Breast epithelium (tissue), 4 donors: ENCODE results near the gene BACE1. TPM values are rescaled to one million over a fixed set of nuclear protein-coding genes. Genes with fewer than 3 reads are reported as not detected.

Source experiments
- DNase-seq, 2 donors: peaks; one replicate each; pipeline ENCODE4 v3.0.0-alpha.2; 2019; ENCODE audit warnings: low spot score in 2 of 2
- H3K27ac ChIP-seq, 2 donors: fragments of 200-600 bp; sonication (generic) in 1 of 2; one replicate each; pipeline ENCODE4 v1.5.1; 2016 to 2019; ENCODE audit warnings: mild to moderate bottlenecking in 1 of 2
- H3K27me3 ChIP-seq, 2 donors: fragments of 200-600 bp; sonication (generic) in 1 of 2; one replicate each; pipeline versions ENCODE4 v1.5.1 to v1.6.0; 2017 to 2019; ENCODE audit warnings: control low read depth in 1 of 2, mild to moderate bottlenecking in 1 of 2
- H3K36me3 ChIP-seq: fragments of 200-600 bp; one replicate; pipeline ENCODE4 v1.5.1; 2019
- H3K4me1 ChIP-seq, 2 donors: fragments of 200-600 bp; sonication (generic); one replicate each; pipeline ENCODE4 v1.5.1; 2016 to 2019; ENCODE audit warnings: control low read depth in 1 of 2
- H3K4me3 ChIP-seq, 3 donors: fragments of 200-600 bp; sonication (generic); 1 replicate in 2 of 3; 2 replicates in 1 of 3; pipeline ENCODE4 v1.5.1; 2016 to 2019; ENCODE audit warnings: mild to moderate bottlenecking in 3 of 3, moderate library complexity in 2 of 3
- H3K9me3 ChIP-seq, 2 donors: fragments of 200-600 bp; sonication (generic) in 1 of 2; one replicate each; pipeline ENCODE4 v1.5.1; 2016 to 2019; ENCODE audit warnings: control low read depth in 1 of 2
- POLR2A ChIP-seq: fragments of 450-650 bp; IDR thresholded peaks from one replicate; pipeline ENCODE4 v1.6.1; 2016; ENCODE audit warnings: antibody characterized with exemption, mild to moderate bottlenecking, moderate library complexity
- POLR2AphosphoS5 ChIP-seq, 3 donors: sonication (generic); formaldehyde crosslinking; IDR thresholded peaks; one replicate each; pipeline ENCODE4 v1.6.1; 2017; ENCODE audit warnings: antibody characterized with exemption in 3 of 3
- intact Hi-C: fragments of 100-400 bp; cut with DNase I; formaldehyde crosslinking; loops from one replicate; pipeline ENCODE4 v1.15.1; 2023; ENCODE audit warnings: low total_unique reads
- total RNA-seq, 3 donors: library from RNA; depleted of rRNA; stranded (reverse); fragments of >200 nt; gene quantifications; one replicate each; pipeline ENCODE4 v1.1.0, GENCODE V29; 2016
- TF ChIP-seq, protein P1 (sequence below), 3 donors: fragments of 450-650 bp; IDR thresholded peaks; one replicate each; pipeline ENCODE4 v1.5.1; 2016 to 2017; ENCODE audit warnings: antibody characterized with exemption in 3 of 3, mild to moderate bottlenecking in 3 of 3, moderate library complexity in 3 of 3

BACE1 gene
- total RNA-seq, 3 donors from 2014 or later = 17.4 to 26.9 (median 17.9) TPM

DNA sequence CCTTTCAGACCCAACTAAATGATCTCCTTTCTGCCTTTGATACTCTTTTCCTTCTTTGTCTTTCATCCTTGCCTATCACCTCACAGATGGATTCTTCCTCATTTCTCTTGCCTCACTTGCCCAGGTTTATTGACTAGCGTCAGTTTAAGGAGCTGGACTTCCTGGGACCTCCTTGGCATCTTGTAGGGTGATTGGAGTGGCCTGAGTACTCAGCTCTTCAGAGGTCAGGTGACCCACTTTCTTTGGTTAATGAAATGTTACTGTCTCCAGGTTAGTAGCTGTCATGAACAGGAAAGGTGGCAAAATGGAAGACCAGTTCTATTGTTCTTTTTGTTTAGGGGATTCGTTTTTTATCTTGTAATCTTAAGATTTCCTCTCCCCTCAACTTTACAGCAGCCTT, 29.5 kb downstream of the BACE1 start:
- Histone ChIP-seq H3K27ac (no peak overlapping the region), H3K4me1 (no peaks in the 10 kb centered on the region), H3K9me3 (no peaks in the 10 kb centered on the region), H3K36me3 (peaks cover 11% of the 10 kb centered on the region), H3K4me3 (no peak overlapping the region), H3K27me3 (no peaks in the 10 kb centered on the region)
- intact Hi-C loops = no loop called here
- DNase-seq = no peak
- TF ChIP-seq, protein P1, sequence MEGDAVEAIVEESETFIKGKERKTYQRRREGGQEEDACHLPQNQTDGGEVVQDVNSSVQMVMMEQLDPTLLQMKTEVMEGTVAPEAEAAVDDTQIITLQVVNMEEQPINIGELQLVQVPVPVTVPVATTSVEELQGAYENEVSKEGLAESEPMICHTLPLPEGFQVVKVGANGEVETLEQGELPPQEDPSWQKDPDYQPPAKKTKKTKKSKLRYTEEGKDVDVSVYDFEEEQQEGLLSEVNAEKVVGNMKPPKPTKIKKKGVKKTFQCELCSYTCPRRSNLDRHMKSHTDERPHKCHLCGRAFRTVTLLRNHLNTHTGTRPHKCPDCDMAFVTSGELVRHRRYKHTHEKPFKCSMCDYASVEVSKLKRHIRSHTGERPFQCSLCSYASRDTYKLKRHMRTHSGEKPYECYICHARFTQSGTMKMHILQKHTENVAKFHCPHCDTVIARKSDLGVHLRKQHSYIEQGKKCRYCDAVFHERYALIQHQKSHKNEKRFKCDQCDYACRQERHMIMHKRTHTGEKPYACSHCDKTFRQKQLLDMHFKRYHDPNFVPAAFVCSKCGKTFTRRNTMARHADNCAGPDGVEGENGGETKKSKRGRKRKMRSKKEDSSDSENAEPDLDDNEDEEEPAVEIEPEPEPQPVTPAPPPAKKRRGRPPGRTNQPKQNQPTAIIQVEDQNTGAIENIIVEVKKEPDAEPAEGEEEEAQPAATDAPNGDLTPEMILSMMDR (IDR thresholded peaks at IDR 0.05) = no peak
- TF ChIP-seq POLR2A (no peak), POLR2AphosphoS5 (IDR thresholded peaks at IDR 0.05) (no peak)

DNA sequence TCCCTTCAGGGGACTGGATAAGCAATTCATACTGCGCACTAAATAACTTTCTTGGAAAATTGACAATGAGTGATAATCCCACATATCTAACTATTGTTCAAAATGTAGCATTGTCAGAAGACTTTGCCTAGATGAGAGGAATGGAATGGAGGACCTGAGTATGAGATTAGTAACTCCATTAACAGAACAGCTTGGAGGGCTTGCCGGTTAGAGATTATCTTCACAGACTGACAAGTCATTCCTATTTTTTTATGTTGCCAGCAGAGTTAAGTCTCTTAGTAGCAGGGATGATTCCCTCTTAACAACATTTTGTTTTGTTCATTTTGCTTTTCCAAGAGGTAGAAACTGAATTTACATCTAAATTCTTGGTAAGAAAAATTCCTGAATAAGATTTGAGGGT, 32.0 kb downstream of the BACE1 start:
- no peaks in the 10 kb centered on the region for H3K4me1 ChIP-seq
- no peak overlapping the region for H3K27ac ChIP-seq
- no peak for DNase-seq
- H3K9me3 ChIP-seq = no peaks in the 10 kb centered on the region
- H3K36me3 ChIP-seq = peaks cover 4% of the 10 kb centered on the region
- intact Hi-C loops = no loop called here
- TF ChIP-seq, protein P1 (IDR thresholded peaks at IDR 0.05) = no peak
- TF ChIP-seq POLR2AphosphoS5 (IDR thresholded peaks at IDR 0.05) = no peak
- TF ChIP-seq POLR2A = no peak
- H3K27me3 ChIP-seq = no peaks in the 10 kb centered on the region
- H3K4me3 ChIP-seq = no peak overlapping the region

DNA sequence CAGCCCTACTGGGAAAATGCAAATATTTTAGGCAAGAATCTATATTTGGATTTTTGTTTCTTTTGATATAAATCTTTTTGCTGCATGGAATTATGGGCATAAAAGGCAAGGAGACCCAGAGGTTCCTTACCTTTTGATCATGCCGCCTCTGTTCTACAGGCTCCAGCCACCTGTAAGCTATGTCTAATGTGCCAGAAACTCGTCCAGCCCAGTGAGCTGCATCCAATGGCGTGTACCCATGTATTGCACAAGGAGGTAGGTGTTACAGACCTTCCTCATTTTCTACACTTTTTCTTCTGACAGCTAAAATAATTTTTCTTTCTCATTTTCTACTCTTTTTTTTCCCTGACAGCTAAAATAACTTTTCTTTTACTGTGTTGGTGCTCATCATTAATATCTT, 33.1 kb downstream of the BACE1 start:
- Histone ChIP-seq H3K9me3 (no peaks in the 10 kb centered on the region), H3K4me3 (no peak overlapping the region), H3K27ac (no peak overlapping the region), H3K36me3 (peaks cover 4% of the 10 kb centered on the region), H3K27me3 (no peaks in the 10 kb centered on the region), H3K4me1 (no peaks in the 10 kb centered on the region)
- intact Hi-C loops = no loop called here
- DNase-seq = no peak
- no peak for TF ChIP-seq POLR2A
- TF ChIP-seq, protein P1 (IDR thresholded peaks at IDR 0.05) = no peak
- TF ChIP-seq POLR2AphosphoS5 (IDR thresholded peaks at IDR 0.05) = no peak

DNA sequence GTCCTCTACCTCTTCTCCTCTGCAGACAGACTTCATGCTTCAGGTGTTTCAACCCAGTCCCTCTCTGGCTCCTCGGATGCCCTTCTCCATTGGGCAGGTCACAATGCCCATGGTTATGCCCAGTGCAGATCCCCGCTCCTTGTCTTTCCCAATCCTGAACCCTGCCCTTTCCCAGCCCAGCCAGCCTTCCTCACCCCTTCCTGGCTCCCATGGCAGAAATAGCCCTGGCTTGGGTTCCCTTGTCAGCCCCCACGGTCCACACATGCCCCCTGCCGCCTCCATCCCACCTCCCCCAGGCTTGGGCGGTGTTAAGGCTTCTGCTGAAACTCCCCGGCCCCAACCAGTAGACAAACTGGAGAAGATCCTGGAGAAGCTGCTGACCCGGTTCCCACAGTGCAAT, 34.2 kb downstream of the BACE1 start:
- H3K27ac ChIP-seq = no peak overlapping the region
- H3K27me3 ChIP-seq = no peaks in the 10 kb centered on the region
- H3K4me1 ChIP-seq = no peaks in the 10 kb centered on the region
- H3K4me3 ChIP-seq = no peak overlapping the region
- H3K36me3 ChIP-seq = no peaks in the 10 kb centered on the region
- TF ChIP-seq POLR2A = no peak
- no peak for TF ChIP-seq POLR2AphosphoS5 (IDR thresholded peaks at IDR 0.05)
- TF ChIP-seq, protein P1 (IDR thresholded peaks at IDR 0.05) = no peak
- DNase-seq = no peak
- no peaks in the 10 kb centered on the region for H3K9me3 ChIP-seq
- intact Hi-C loops = no loop called here

DNA sequence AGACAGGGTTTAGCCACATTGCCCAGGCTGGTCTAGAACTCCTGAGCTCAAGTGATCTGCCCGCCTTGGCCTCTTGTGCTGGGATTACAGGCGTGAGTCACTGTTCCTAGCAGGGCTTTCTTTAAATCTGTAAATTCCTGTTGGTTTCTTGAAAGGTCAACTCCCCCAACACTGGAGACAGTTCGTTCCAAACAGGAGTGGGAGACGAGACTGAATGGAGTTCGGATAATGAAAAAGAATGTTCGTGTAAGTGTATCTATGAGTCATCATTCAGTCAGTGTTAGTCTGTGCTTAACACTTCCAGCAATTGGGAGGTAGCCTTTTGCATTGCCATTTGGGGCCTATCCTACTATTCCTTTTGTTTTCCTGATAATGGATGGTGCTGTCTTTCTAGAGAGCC, 34.9 kb downstream of the BACE1 start:
- TF ChIP-seq POLR2AphosphoS5 (IDR thresholded peaks at IDR 0.05) (no peak), POLR2A (no peak)
- TF ChIP-seq, protein P1 (IDR thresholded peaks at IDR 0.05) = no peak
- no peaks in the 10 kb centered on the region for H3K36me3 ChIP-seq
- intact Hi-C loops = no loop called here
- H3K9me3 ChIP-seq = no peaks in the 10 kb centered on the region
- H3K27ac ChIP-seq = peak overlapping the region in 1 of 2 donors; percentile 3
- no peaks in the 10 kb centered on the region for H3K27me3 ChIP-seq
- no peaks in the 10 kb centered on the region for H3K4me1 ChIP-seq
- H3K4me3 ChIP-seq = no peak overlapping the region
- no peak for DNase-seq
